Keratinocyte (primary cell): ENCODE data around the gene RBM41.

Experiments used
- CTCF ChIP-seq, 3 experiments: IDR thresholded peaks in 1 of 3; conservative IDR thresholded peaks in 1 of 3; optimal IDR thresholded peaks in 1 of 3; 2 replicates in 2 of 3; 3 replicates in 1 of 3; pipeline versions ENCODE3 to v1.5.1; 2011; ENCODE audit warnings: low read length in 3 of 3, mild to moderate bottlenecking in 3 of 3, moderate library complexity in 2 of 3, control low read depth in 1 of 3, inconsistent platforms in 1 of 3; ENCODE audit not compliant: insufficient read depth in 2 of 3; ENCODE audit errors: extremely low read depth in 1 of 3
- EZH2 ChIP-seq: IDR thresholded peaks from one replicate; pipeline ENCODE4 v1.6.1; 2012; ENCODE audit warnings: inconsistent platforms, mild to moderate bottlenecking, low read length, moderate library complexity

GRCh38 chrX:107076158-107076557 lies 42.5 kb downstream of the RBM41 start:
- TF ChIP-seq CTCF (optimal IDR thresholded peaks at IDR 0.05 in 1 of 3, IDR thresholded peaks at IDR 0.05 in 1 of 3, conservative IDR thresholded peaks at IDR 0.05 in 1 of 3; ENCODE audit: extremely low read depth in 1 of 3, insufficient read depth in 2 of 3, low read length in 3 of 3) (no peak), EZH2 (no peak)
